Liver (tissue), 3 donors: ENCODE measurements around the gene FADS1.

Experiments used
- EGR1 ChIP-seq, 2 donors: IDR thresholded peaks; 2 replicates each; pipeline ENCODE4 v1.6.1; 2016 to 2018; ENCODE audit warnings: antibody characterized with exemption in 2 of 2, low read depth in 2 of 2
- FOXA1 ChIP-seq: IDR thresholded peaks from 2 replicates; pipeline ENCODE4 v1.6.1; 2016; ENCODE audit warnings: antibody characterized with exemption
- FOXA2 ChIP-seq: IDR thresholded peaks from 2 replicates; pipeline ENCODE4 v1.6.1; 2016; ENCODE audit warnings: antibody characterized with exemption
- HNF4A ChIP-seq, 2 donors: conservative IDR thresholded peaks; 2 replicates each; pipeline ENCODE4 v1.6.1; 2016; ENCODE audit warnings: antibody characterized with exemption in 2 of 2, mild to moderate bottlenecking in 2 of 2
- JUND ChIP-seq, 2 donors: IDR thresholded peaks; 2 replicates each; pipeline ENCODE4 v1.6.1; 2016; ENCODE audit warnings: antibody characterized with exemption in 2 of 2
- SP1 ChIP-seq: IDR thresholded peaks from 2 replicates; pipeline ENCODE4 v1.6.1; 2018; ENCODE audit warnings: antibody characterized with exemption, mild to moderate bottlenecking
- YY1 ChIP-seq: IDR thresholded peaks from 2 replicates; pipeline ENCODE4 v1.6.1; 2016; ENCODE audit warnings: antibody characterized with exemption, mild to moderate bottlenecking
- TF ChIP-seq, protein P1 (sequence below): IDR thresholded peaks from 2 replicates; pipeline ENCODE4 v1.6.1; 2016; ENCODE audit warnings: antibody characterized with exemption, mild to moderate bottlenecking
- TF ChIP-seq, protein P2 (sequence below): fragments of 150-350 bp; IDR thresholded peaks from 2 replicates; pipeline ENCODE4 v1.5.1; 2017; ENCODE audit warnings: improper control_type of control experiment, low read depth, low read length; ENCODE audit not compliant: missing input control
- TF ChIP-seq, protein P3 (sequence below): IDR thresholded peaks from 2 replicates; pipeline ENCODE4 v1.6.1; 2016; ENCODE audit warnings: antibody characterized with exemption
- TF ChIP-seq, protein P4 (sequence below): IDR thresholded peaks from 2 replicates; pipeline ENCODE4 v1.6.1; 2016; ENCODE audit warnings: antibody characterized with exemption
- donor health status: healthy.
- donor health status: healthy.

DNA sequence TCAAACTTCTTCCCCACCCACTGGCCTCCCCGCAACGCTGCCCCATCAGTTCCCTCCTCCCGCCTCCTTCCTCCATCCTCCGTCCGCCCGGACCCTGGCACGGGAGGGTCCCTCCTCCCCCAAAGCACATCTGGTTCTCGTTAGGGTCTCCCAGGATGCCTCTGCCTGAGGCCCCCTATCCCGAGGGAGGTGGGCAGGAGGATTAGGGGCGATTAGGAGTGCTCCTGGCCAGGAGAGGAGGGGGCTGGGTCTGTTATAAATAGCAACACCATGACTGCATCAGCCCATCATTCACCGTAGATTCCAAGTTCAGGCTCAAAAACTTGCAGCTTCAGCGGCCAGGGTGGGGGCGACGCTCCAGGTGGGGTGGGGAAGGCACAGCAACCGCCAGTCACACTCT is 54.0 kb downstream of the FADS1 start:
- TF ChIP-seq, protein P1, sequence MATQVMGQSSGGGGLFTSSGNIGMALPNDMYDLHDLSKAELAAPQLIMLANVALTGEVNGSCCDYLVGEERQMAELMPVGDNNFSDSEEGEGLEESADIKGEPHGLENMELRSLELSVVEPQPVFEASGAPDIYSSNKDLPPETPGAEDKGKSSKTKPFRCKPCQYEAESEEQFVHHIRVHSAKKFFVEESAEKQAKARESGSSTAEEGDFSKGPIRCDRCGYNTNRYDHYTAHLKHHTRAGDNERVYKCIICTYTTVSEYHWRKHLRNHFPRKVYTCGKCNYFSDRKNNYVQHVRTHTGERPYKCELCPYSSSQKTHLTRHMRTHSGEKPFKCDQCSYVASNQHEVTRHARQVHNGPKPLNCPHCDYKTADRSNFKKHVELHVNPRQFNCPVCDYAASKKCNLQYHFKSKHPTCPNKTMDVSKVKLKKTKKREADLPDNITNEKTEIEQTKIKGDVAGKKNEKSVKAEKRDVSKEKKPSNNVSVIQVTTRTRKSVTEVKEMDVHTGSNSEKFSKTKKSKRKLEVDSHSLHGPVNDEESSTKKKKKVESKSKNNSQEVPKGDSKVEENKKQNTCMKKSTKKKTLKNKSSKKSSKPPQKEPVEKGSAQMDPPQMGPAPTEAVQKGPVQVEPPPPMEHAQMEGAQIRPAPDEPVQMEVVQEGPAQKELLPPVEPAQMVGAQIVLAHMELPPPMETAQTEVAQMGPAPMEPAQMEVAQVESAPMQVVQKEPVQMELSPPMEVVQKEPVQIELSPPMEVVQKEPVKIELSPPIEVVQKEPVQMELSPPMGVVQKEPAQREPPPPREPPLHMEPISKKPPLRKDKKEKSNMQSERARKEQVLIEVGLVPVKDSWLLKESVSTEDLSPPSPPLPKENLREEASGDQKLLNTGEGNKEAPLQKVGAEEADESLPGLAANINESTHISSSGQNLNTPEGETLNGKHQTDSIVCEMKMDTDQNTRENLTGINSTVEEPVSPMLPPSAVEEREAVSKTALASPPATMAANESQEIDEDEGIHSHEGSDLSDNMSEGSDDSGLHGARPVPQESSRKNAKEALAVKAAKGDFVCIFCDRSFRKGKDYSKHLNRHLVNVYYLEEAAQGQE, result no peak
- no peak for TF ChIP-seq JUND (IDR thresholded peaks at IDR 0.05)
- TF ChIP-seq, protein P2, sequence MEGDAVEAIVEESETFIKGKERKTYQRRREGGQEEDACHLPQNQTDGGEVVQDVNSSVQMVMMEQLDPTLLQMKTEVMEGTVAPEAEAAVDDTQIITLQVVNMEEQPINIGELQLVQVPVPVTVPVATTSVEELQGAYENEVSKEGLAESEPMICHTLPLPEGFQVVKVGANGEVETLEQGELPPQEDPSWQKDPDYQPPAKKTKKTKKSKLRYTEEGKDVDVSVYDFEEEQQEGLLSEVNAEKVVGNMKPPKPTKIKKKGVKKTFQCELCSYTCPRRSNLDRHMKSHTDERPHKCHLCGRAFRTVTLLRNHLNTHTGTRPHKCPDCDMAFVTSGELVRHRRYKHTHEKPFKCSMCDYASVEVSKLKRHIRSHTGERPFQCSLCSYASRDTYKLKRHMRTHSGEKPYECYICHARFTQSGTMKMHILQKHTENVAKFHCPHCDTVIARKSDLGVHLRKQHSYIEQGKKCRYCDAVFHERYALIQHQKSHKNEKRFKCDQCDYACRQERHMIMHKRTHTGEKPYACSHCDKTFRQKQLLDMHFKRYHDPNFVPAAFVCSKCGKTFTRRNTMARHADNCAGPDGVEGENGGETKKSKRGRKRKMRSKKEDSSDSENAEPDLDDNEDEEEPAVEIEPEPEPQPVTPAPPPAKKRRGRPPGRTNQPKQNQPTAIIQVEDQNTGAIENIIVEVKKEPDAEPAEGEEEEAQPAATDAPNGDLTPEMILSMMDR, result no peak
- TF ChIP-seq EGR1 (IDR thresholded peaks at IDR 0.05; ENCODE audit: low read depth in 2 of 2), result no peak
- TF ChIP-seq FOXA2, result no peak
- no peak for TF ChIP-seq SP1
- no peak for TF ChIP-seq YY1
- TF ChIP-seq, protein P3, sequence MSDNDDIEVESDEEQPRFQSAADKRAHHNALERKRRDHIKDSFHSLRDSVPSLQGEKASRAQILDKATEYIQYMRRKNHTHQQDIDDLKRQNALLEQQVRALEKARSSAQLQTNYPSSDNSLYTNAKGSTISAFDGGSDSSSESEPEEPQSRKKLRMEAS, result no peak
- no peak for TF ChIP-seq HNF4A (conservative IDR thresholded peaks at IDR 0.05)
- TF ChIP-seq FOXA1, result no peak
- TF ChIP-seq, protein P4, sequence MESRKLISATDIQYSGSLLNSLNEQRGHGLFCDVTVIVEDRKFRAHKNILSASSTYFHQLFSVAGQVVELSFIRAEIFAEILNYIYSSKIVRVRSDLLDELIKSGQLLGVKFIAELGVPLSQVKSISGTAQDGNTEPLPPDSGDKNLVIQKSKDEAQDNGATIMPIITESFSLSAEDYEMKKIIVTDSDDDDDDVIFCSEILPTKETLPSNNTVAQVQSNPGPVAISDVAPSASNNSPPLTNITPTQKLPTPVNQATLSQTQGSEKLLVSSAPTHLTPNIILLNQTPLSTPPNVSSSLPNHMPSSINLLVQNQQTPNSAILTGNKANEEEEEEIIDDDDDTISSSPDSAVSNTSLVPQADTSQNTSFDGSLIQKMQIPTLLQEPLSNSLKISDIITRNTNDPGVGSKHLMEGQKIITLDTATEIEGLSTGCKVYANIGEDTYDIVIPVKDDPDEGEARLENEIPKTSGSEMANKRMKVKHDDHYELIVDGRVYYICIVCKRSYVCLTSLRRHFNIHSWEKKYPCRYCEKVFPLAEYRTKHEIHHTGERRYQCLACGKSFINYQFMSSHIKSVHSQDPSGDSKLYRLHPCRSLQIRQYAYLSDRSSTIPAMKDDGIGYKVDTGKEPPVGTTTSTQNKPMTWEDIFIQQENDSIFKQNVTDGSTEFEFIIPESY, result no peak
